Activated naive CD8-positive, alpha-beta T cell (primary cell): Measurements from ENCODE around the gene TMEM182.

Experiments
- H3K27ac Mint-ChIP-seq: one replicate; pipeline ENCODE4 v1.8.0; 2021; ENCODE audit warnings: mixed read lengths
- H3K27me3 Mint-ChIP-seq: one replicate; pipeline ENCODE4 v1.8.0; 2021; ENCODE audit warnings: mixed read lengths
- H3K36me3 Mint-ChIP-seq: one replicate; pipeline ENCODE4 v1.8.0; 2021; ENCODE audit warnings: mixed read lengths
- H3K4me1 Mint-ChIP-seq: one replicate; pipeline ENCODE4 v1.8.0; 2021; ENCODE audit warnings: low read depth, mixed read lengths
- H3K4me3 Mint-ChIP-seq: one replicate; pipeline ENCODE4 v1.8.0; 2021; ENCODE audit warnings: mild to moderate bottlenecking, mixed read lengths
- H3K9me3 Mint-ChIP-seq: one replicate; pipeline ENCODE4 v1.8.0; 2021; ENCODE audit warnings: low read depth, mixed read lengths

TMEM182 gene

DNA sequence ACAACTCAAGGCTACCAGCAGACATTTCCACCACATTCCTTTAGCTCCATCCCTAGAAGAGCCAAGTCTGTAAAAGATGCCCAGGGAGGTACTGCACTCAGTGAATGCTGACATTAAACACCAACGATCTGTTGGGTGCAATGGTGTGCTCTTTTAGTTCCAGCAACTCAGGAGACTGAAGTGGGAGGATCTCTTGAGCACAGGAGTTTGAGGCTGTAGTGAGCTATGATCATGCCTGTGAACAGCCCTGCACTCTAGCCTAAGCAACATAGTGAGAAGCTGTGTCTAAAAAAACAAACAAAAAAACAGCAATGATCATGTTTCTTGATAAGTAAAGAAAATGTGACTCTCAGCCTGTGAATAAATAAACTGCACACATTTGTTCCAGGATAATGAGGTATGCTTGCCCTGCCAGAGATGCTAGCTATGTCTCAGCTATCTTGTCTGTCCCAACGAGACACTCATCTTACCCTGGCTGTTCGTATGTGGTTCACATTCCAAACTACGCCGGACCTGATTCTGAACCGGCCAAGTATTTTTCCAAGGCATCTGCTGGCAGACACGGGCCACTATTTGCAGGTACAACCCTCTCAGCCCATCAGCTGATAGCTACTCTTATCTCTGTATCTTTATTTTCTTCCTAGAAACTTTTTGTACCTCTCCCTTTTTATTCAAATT is 21.8 kb downstream of the TMEM182 start:
- H3K27me3 Mint-ChIP-seq: no peaks in the 10 kb centered on the region
- peaks cover 17% of the 10 kb centered on the region for H3K36me3 Mint-ChIP-seq
- no peak overlapping the region for H3K27ac Mint-ChIP-seq
- no peaks in the 10 kb centered on the region for H3K9me3 Mint-ChIP-seq
- H3K4me3 Mint-ChIP-seq: no peak overlapping the region
- H3K4me1 Mint-ChIP-seq: no peaks in the 10 kb centered on the region

DNA sequence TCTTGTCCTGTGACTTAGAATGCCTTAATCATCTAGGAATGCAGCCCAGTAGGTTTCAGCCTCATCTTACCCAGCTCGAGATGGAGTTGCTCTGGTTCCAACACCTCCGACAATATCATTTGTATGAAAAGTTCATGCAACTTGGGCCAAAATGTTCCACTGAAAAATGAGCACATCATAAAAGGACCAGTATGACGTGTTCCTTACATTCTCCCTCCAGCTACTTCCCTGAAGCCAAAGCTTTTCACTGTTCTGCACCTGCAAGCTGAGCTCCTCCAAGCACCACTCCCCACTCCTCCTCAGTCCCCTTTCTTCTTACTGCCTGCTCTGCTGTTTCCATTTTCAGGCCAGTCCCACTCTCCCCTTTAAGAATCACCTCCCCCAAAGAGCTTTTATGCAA is 23.1 kb downstream of the TMEM182 start:
- no peak overlapping the region for H3K27ac Mint-ChIP-seq
- peaks cover 18% of the 10 kb centered on the region for H3K36me3 Mint-ChIP-seq
- H3K27me3 Mint-ChIP-seq: no peaks in the 10 kb centered on the region
- no peak overlapping the region for H3K4me3 Mint-ChIP-seq
- H3K4me1 Mint-ChIP-seq: no peaks in the 10 kb centered on the region
- H3K9me3 Mint-ChIP-seq: no peaks in the 10 kb centered on the region

DNA sequence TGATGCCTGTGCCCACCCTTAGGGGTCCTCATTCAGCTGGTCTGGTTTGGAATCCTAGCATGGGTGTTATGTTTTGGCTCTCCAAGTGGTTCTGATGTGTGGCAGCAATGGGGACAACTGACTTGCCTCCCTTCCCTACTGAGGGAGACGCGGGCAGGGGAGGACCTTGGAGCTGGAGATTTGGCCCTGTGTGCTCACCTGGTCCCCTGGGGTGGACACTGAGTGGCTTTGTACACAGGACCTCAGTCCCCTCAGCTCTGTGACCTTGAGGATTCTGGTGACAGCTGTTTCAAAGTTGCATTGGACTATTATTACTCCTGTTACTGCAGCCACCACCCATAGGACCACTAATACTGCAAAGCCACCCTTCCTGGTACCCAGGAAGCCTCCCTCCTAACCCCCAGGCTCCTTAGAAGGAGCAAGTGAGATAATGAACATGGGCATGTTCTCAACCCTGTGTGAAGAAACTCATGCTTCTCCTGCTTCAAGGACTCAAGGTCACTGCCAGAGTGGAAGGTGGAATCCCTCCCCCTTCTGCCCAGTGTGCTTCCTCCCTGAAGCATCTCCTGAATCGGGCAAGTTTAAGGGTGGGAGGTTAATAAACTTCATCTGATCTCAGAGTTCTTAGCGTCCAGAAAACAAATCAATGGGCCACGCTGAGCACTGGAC is 26.5 kb downstream of the TMEM182 start:
- peaks cover 15% of the 10 kb centered on the region for H3K36me3 Mint-ChIP-seq
- no peaks in the 10 kb centered on the region for H3K9me3 Mint-ChIP-seq
- no peak overlapping the region for H3K27ac Mint-ChIP-seq
- H3K4me1 Mint-ChIP-seq: no peaks in the 10 kb centered on the region
- no peaks in the 10 kb centered on the region for H3K27me3 Mint-ChIP-seq
- no peak overlapping the region for H3K4me3 Mint-ChIP-seq

DNA sequence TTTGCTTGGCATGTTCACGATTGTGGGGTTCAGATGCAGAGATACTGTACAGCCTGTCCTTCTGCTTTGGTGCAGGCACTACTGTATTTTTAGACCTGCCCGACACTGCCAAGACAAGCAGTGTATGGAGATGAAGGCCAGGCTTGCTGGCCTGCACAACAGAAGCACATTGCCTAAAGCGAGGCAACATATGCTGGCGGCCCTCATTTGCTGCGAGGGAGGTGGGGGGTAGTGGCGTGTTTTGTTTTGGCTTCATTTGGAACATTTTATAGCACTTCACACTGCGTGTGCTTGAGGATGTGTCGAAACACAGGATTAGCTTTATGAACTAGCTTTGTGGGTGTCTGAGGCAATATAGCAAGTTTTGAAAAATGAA is 27.0 kb downstream of the TMEM182 start:
- Mint-ChIP-seq H3K27me3 (no peaks in the 10 kb centered on the region), H3K36me3 (peaks cover 15% of the 10 kb centered on the region), H3K9me3 (no peaks in the 10 kb centered on the region), H3K4me3 (no peak overlapping the region), H3K27ac (no peak overlapping the region), H3K4me1 (no peaks in the 10 kb centered on the region)

DNA sequence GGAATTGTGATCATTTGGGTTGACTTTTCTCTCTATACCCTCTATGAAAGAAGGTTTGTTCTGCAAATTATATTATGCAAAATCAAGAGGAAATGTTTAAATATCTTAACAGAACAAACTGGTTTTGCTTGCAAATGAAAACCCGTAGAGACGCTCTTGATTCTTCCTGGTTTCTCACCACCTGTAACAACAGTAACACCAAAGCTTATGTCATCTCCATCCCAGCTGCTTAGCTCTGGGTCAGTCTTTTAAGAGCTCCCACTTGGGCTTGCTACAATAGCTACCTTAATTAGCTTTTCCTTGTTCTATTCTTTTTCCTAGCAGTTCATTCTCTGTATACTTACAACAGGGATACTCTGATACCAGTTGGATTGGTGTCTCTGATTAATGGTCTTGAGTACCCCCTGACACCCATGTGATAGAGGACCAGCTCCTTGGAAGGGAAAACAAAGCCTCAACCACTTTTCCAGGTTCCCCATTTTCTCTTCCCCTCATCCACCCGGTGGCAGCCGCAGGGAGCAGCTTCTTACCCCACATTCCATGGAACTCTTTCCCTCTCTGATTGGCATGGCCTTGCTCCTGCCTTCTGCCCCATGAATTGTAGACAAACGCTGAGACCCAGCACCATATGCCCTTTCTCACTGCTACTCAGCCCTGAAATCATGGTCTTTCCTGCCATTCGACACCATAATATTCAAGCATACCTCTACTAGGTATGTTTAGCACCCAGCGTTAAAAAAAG is 27.7 kb downstream of the TMEM182 start:
- H3K9me3 Mint-ChIP-seq: no peaks in the 10 kb centered on the region

DNA sequence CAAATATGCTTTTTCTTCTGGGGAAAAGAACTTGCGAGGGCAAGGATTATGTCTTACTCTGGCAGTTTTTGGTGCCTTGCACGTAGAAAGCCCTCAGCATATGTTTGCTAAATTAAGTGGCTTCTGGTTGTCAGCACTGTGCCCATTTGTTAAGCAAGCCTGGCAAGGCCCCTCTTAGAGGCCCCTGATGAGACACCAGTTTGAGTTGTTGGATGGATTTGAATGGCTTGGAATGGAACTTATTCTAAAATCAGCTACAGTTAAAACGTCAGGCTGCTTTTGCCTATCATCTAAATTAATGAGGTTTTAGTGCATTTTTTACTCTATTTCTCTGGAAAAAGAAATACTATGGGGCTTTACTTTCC is 28.2 kb downstream of the TMEM182 start:
- Mint-ChIP-seq H3K4me1 (no peaks in the 10 kb centered on the region), H3K36me3 (peaks cover 15% of the 10 kb centered on the region), H3K4me3 (no peak overlapping the region), H3K27ac (no peak overlapping the region), H3K27me3 (no peaks in the 10 kb centered on the region), H3K9me3 (no peaks in the 10 kb centered on the region)

More for the DNA sequence above, 27.7 kb downstream of the TMEM182 start:
- H3K27ac Mint-ChIP-seq: no peak overlapping the region
- H3K4me1 Mint-ChIP-seq: no peaks in the 10 kb centered on the region
- no peaks in the 10 kb centered on the region for H3K27me3 Mint-ChIP-seq
- peaks cover 17% of the 10 kb centered on the region for H3K36me3 Mint-ChIP-seq
- H3K4me3 Mint-ChIP-seq: no peak overlapping the region

DNA sequence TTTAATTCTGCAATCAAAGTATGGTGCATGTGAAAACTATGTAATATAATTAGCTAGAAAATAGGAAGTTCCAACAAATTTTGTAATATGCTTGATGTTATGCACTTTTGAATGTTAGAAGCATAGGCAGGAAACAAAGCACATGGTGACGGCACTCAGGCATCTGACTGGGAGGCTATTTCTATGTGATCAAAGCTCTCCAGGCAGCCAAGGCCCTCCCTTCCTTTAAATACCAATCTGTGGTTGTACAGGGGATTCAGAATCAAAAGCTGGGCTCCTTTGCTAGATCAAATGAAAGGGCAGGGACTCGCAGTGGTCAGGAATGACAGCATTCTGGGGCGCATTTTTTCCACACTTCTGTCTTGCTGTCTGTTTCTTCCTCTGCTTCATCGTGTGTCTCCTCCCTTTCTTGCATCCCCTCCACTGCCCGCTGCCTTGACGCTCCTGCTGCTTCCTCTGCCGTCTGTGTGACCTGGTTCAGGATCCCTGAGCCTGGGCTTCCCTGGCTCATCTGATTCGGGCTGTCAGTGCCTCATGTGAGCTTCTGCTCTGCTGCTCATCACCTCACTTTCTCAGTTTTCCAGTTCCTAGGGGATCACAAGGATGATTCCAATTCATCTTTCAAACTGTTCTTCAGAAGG is 30.9 kb downstream of the TMEM182 start:
- no peak overlapping the region for H3K27ac Mint-ChIP-seq

DNA sequence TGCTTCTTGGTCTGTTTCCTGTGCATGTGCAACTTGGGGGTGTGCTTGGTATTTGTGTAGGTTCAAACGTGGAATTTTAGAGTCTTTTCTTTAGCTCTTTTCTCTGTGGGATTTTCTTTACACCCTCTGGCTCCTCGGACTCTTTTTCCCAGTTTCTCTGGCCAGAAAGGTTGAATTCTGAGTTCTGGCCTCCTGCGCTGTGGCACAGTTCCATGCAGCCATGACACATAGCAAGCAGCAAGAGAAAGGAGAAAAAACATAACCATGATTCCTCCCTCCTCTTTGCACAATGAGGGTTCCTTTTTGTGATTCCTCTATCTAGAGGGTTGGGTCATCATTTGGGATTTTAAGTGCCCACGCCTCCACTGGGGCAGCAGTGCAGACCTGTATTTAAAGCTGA is 33.8 kb downstream of the TMEM182 start:
- peaks cover 43% of the 10 kb centered on the region for H3K36me3 Mint-ChIP-seq
- H3K27me3 Mint-ChIP-seq: no peaks in the 10 kb centered on the region
- H3K9me3 Mint-ChIP-seq: peaks cover 19% of the 10 kb centered on the region
- H3K27ac Mint-ChIP-seq: no peak overlapping the region
- no peaks in the 10 kb centered on the region for H3K4me1 Mint-ChIP-seq
- H3K4me3 Mint-ChIP-seq: no peak overlapping the region

More for the DNA sequence above, 30.9 kb downstream of the TMEM182 start:
- Mint-ChIP-seq H3K4me1 (no peaks in the 10 kb centered on the region), H3K36me3 (peaks cover 23% of the 10 kb centered on the region), H3K27me3 (no peaks in the 10 kb centered on the region), H3K4me3 (no peak overlapping the region), H3K9me3 (peaks cover 5% of the 10 kb centered on the region)

DNA sequence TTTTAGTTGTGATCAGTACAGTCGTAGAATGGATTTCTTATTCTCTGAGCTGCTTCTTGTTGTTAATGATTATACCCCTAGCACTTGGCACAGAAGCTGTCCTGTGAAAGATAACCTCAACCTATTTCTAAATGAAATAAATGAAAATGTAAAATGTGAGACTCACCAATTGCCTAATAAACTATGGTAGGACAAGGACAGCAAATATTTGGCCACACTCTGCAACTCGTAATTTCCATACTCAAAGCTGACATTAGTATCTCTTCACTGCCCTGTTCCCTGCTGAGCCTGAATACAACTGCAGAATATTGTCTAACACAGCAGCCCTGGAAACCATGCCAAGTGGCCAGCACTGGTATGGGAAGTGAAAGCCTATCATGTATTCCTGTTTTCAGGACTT is 34.5 kb downstream of the TMEM182 start:
- H3K4me1 Mint-ChIP-seq: no peaks in the 10 kb centered on the region
- no peak overlapping the region for H3K4me3 Mint-ChIP-seq
- H3K36me3 Mint-ChIP-seq: peaks cover 45% of the 10 kb centered on the region
- H3K27me3 Mint-ChIP-seq: no peaks in the 10 kb centered on the region
- H3K27ac Mint-ChIP-seq: no peak overlapping the region
- peaks cover 20% of the 10 kb centered on the region for H3K9me3 Mint-ChIP-seq

DNA sequence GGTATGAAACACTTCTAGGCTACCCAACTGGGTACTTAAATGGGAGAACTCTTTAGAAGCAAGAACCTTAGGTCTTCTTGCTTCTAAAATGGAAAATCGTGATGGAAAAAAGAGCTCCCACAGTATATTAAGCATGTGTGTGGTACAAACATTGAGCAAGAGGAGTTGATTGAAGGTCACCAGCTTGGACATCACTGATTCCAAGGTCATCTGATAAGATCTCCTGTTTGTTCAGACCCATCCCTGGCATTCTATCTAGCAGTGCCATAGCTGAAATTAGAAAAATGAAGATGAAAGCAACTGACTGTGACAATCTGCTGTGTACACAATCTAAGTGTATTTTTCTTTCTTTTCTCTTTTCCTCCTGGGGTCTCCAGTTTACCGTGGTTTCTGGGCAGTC is 35.7 kb downstream of the TMEM182 start:
- Mint-ChIP-seq H3K27ac (no peak overlapping the region), H3K9me3 (peaks cover 30% of the 10 kb centered on the region), H3K36me3 (peaks cover 52% of the 10 kb centered on the region), H3K4me1 (peaks cover 1% of the 10 kb centered on the region), H3K4me3 (no peak overlapping the region), H3K27me3 (no peaks in the 10 kb centered on the region)

DNA sequence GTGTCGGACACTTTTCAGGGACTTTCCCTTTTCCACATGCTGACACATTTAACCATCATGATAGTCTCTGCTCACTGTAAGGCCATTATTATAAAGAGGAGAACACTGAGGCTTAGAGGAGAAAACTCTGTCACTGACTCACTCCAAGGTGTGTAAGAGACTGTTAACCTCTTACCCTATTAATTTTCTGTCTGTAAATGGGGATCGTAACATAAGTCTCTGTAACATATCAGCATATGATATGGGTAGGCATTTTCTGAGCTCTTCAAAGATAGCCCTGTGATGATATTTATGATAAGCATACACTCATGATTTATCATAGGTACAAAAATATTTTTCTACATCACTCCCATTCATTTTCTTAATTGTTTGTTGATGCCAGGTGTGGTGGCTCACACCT is 36.4 kb downstream of the TMEM182 start:
- Mint-ChIP-seq H3K36me3 (peaks cover 55% of the 10 kb centered on the region), H3K4me1 (peaks cover 6% of the 10 kb centered on the region), H3K27ac (no peak overlapping the region), H3K27me3 (no peaks in the 10 kb centered on the region), H3K9me3 (peaks cover 33% of the 10 kb centered on the region), H3K4me3 (no peak overlapping the region)

DNA sequence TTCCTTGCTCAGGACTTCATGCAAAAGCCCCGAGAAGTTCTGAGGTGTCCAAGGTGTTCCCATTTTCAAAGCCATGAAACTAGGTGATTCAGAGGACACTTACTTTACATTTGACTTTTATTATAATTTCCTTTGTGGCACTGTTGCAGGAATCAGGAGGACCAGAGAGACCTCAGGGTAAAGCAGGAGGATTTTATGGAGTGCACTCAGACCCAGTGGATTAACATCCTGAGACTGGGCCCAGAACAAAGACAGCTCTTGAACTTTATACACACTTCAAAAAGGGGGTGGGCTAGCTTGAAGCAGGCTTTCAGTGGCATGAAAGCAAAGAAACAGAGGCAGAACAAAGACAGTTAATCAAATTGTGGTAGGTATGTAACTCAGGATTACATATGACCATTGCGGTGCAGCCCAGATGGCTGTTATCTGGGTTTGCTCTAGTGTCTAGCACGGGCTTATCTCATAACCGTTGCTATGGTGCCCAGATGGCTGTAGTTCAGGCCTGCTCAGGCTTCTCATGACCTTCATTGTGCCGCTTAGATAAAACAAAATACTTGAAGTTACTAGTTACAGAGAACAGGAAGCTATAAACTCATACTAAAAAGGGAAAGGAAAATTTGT is 39.4 kb downstream of the TMEM182 start:
- no peak overlapping the region for H3K27ac Mint-ChIP-seq
- H3K4me1 Mint-ChIP-seq: peaks cover 14% of the 10 kb centered on the region
- H3K4me3 Mint-ChIP-seq: no peak overlapping the region
- peaks cover 51% of the 10 kb centered on the region for H3K36me3 Mint-ChIP-seq
- no peaks in the 10 kb centered on the region for H3K27me3 Mint-ChIP-seq
- peaks cover 28% of the 10 kb centered on the region for H3K9me3 Mint-ChIP-seq

DNA sequence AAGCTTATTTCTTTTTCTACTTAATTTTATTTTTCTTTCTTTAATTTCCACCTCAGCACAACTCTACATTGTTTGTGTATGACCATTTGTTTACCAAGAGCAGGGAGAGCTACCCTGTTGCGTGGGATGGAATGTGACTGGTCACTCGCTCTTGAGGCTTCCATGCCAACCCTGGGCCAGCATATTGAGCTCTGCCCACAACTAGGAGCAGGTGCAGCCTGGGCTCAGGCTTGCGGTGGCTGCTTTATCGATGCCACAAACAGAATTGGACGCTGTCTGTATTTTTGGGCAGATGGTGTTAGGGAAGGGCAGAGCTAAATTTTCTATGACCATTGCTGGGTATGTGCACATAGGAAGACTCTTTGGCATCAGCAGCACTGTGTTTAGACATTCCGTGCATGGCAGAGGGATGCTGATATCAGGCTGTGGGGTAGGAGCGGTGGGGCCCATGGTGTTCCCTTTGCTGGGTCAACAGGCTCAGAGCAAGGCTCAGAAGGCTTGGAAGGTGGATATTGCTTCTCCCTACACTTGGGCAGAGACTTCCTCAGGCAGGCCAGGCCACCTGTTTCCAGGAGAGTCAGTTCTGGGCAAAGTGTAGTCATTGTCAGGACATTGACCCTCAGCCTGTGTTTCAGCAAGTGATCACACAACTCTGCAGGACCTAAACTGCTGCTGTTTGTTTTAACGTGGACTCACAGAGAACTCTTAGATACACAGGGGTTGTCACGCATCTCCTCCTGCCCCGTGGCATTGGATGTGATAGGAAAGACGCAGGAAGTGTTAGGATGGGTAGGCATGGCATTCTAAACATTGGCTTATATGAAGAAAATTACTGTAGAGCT is 40.2 kb downstream of the TMEM182 start:
- no peaks in the 10 kb centered on the region for H3K27me3 Mint-ChIP-seq
- peaks cover 28% of the 10 kb centered on the region for H3K9me3 Mint-ChIP-seq
- no peak overlapping the region for H3K4me3 Mint-ChIP-seq
- no peak overlapping the region for H3K27ac Mint-ChIP-seq
- peaks cover 14% of the 10 kb centered on the region for H3K4me1 Mint-ChIP-seq
- peaks cover 52% of the 10 kb centered on the region for H3K36me3 Mint-ChIP-seq
